ENCODE data around the gene INMT.

DNA sequence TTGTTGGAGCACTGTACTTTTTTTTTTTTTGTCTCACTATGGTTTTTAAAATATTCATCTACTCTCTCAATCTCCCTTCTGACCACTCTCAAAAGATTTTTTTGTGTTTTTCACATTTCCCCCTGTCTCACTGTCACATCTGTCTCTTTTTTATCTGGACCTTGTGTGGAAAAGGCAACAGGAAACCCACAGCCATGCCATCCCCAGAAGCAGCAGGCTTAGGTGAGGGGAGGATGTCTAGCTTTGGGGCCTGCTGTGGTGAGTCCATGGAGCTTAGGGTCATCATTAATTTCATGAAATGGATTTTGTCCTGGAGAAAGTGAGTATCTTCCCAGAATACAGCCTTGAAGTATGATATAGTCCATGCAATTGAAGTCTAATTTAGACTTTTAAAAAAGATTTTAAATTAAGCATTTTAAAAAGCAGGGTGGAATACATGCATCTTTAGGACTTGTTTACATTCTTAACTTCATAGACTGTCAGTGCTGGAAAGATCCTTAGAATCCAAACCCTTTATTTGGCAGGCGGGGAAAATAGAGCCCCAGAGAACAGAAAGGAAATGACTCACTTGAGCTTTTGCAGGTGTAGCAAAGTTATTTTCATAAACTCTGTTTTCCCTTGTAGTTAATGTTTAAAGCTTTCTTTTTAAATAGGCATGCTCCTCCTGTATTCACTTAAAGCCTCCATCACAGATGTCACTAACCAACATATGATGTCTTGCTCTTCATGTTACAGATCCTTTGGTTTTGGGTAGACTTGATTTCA, 44.4 kb downstream of the INMT start:
- TF ChIP-seq SIN3A (IDR thresholded peaks at IDR 0.05; ENCODE audit: borderline replicate concordance, insufficient read depth, low read length), result no peak
- no peak for TF ChIP-seq POLR2AphosphoS5 (IDR thresholded peaks at IDR 0.05; ENCODE audit: low read depth, low read length)
